Loucy (cell line): Measurements from ENCODE around the gene INSYN1.

Experiments
- H2AFZ ChIP-seq: fragments of 200-600 bp; sonication (generic); 2 replicates; pipeline ENCODE4 v1.6.0; 2016; ENCODE audit warnings: antibody characterized with exemption, mild to moderate bottlenecking, low read length, moderate library complexity
- H3F3A ChIP-seq: fragments of 200-600 bp; 2 replicates; pipeline ENCODE4 v1.6.0; 2016; ENCODE audit warnings: antibody characterized with exemption, low read depth, mild to moderate bottlenecking
- H3K27me3 ChIP-seq: fragments of 200-600 bp; sonication (generic); 2 replicates; pipeline ENCODE4 v1.6.1; 2014; ENCODE audit warnings: low read length, mild to moderate bottlenecking; ENCODE audit not compliant: insufficient read depth, poor library complexity, severe bottlenecking
- H3K36me3 ChIP-seq: fragments of 200-600 bp; sonication (generic); 2 replicates; pipeline ENCODE4 v1.6.1; 2016; ENCODE audit warnings: low read length; ENCODE audit not compliant: insufficient read depth
- H3K4me1 ChIP-seq: fragments of 200-600 bp; sonication (generic); 2 replicates; pipeline ENCODE4 v1.5.1; 2014; ENCODE audit warnings: low read length, mild to moderate bottlenecking; ENCODE audit not compliant: insufficient read depth, poor library complexity, severe bottlenecking
- H3K4me2 ChIP-seq: fragments of 200-600 bp; sonication (generic); 2 replicates; pipeline ENCODE4 v1.6.0; 2014; ENCODE audit warnings: antibody characterized with exemption, low read length, low read depth, mild to moderate bottlenecking; ENCODE audit not compliant: poor library complexity, severe bottlenecking
- H3K4me3 ChIP-seq: fragments of 200-600 bp; sonication (generic); 2 replicates; pipeline ENCODE4 v1.5.1; 2014; ENCODE audit warnings: low read length, mild to moderate bottlenecking, mixed read lengths; ENCODE audit not compliant: poor library complexity, severe bottlenecking
- H3K79me2 ChIP-seq: fragments of 200-600 bp; sonication (generic); 2 replicates; pipeline ENCODE4 v1.6.1; 2014; ENCODE audit warnings: low read length; ENCODE audit not compliant: insufficient read depth
- H3K9ac ChIP-seq: fragments of 200-600 bp; sonication (generic); 2 replicates; pipeline ENCODE4 v1.6.0; 2014; ENCODE audit warnings: mild to moderate bottlenecking, low read depth, low read length, moderate library complexity; ENCODE audit not compliant: poor library complexity, severe bottlenecking
- H3K9me2 ChIP-seq: fragments of 200-600 bp; sonication (generic); replicated peaks from 2 replicates; pipeline ENCODE4 v1.6.1; 2016; ENCODE audit warnings: low read depth, low read length, mixed read lengths
- H3K9me3 ChIP-seq: fragments of 200-600 bp; sonication (generic); 2 replicates; pipeline ENCODE4 v1.6.1; 2014; ENCODE audit warnings: mild to moderate bottlenecking, antibody characterized with exemption, low read length, low read depth; ENCODE audit not compliant: insufficient read depth
- H4K20me1 ChIP-seq: fragments of 200-600 bp; sonication (generic); 2 replicates; pipeline ENCODE4 v1.6.0; 2014; ENCODE audit warnings: antibody characterized with exemption, low read length, mild to moderate bottlenecking; ENCODE audit not compliant: insufficient read depth, poor library complexity, severe bottlenecking
- EZH2phosphoT487 ChIP-seq: fragments of 200-600 bp; IDR thresholded peaks from 2 replicates; pipeline ENCODE4 v1.6.1; 2018; ENCODE audit warnings: antibody characterized with exemption, mild to moderate bottlenecking, moderate library complexity, borderline replicate concordance
- TF ChIP-seq, protein P1 (sequence below): fragments of 200-600 bp; sonication (generic); conservative IDR thresholded peaks from 2 replicates; pipeline ENCODE4 v1.5.1; 2014; ENCODE audit warnings: mild to moderate bottlenecking, antibody characterized with exemption, low read length

Gene INSYN1

DNA sequence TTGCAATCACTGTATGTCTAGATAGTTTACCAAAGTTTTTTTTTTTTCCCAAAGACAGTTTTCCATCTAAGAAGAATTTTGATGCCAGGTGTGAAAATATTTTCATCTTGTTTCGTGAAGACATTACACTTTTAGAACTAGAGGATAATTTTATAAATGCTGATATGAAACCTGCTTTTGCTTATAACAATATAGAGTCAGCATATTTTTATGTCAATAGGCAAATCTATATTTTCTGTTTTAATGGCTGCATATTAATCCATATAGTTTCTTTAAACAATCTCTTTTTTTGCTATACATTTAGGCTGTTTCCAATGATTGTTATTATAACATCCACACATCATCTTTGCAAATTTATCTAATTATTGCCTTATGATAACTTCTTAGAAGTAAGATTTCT lies 12.6 kb upstream of the INSYN1 start:
- Histone ChIP-seq H3K4me3 (no peak overlapping the region), H3K36me3 (no peaks in the 10 kb centered on the region), H2AFZ (no peak overlapping the region), H3K9me3 (no peaks in the 10 kb centered on the region), H3K9ac (no peak overlapping the region), H3K79me2 (no peaks in the 10 kb centered on the region), H3K27me3 (no peaks in the 10 kb centered on the region), H4K20me1 (no peaks in the 10 kb centered on the region), H3K4me2 (no peak overlapping the region), H3K4me1 (no peaks in the 10 kb centered on the region), H3F3A (no peaks in the 10 kb centered on the region), H3K9me2 (no peaks in the 10 kb centered on the region)
- no peak for TF ChIP-seq EZH2phosphoT487

DNA sequence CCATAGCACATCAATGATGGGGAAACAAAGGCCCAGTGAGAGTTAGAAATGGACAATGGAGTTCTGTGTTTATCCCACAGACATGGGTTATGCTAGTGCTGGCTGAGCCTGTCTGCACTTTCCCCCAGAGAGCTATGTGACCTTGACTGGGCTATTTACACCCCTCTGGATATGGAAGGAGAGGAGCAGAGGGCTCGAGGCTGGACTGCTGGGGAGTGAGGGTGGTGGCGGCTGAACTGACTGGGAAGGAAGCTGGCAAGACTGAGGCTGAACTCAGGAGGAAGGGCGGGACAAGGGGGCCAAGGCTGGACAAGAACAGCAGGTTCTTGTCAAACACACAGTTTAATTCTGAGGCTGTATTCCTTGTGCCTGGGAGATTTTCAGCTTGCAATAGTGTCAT lies 10.8 kb upstream of the INSYN1 start:
- Histone ChIP-seq H3K4me3 (no peak overlapping the region), H3K9me3 (no peaks in the 10 kb centered on the region), H3K4me2 (no peak overlapping the region), H3K9me2 (no peaks in the 10 kb centered on the region), H3F3A (no peaks in the 10 kb centered on the region), H3K36me3 (no peaks in the 10 kb centered on the region), H4K20me1 (no peaks in the 10 kb centered on the region), H3K9ac (no peak overlapping the region), H2AFZ (no peak overlapping the region), H3K4me1 (no peaks in the 10 kb centered on the region), H3K27me3 (no peaks in the 10 kb centered on the region), H3K79me2 (no peaks in the 10 kb centered on the region)
- no peak for TF ChIP-seq EZH2phosphoT487
- TF ChIP-seq, protein P1, sequence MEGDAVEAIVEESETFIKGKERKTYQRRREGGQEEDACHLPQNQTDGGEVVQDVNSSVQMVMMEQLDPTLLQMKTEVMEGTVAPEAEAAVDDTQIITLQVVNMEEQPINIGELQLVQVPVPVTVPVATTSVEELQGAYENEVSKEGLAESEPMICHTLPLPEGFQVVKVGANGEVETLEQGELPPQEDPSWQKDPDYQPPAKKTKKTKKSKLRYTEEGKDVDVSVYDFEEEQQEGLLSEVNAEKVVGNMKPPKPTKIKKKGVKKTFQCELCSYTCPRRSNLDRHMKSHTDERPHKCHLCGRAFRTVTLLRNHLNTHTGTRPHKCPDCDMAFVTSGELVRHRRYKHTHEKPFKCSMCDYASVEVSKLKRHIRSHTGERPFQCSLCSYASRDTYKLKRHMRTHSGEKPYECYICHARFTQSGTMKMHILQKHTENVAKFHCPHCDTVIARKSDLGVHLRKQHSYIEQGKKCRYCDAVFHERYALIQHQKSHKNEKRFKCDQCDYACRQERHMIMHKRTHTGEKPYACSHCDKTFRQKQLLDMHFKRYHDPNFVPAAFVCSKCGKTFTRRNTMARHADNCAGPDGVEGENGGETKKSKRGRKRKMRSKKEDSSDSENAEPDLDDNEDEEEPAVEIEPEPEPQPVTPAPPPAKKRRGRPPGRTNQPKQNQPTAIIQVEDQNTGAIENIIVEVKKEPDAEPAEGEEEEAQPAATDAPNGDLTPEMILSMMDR = no peak

DNA sequence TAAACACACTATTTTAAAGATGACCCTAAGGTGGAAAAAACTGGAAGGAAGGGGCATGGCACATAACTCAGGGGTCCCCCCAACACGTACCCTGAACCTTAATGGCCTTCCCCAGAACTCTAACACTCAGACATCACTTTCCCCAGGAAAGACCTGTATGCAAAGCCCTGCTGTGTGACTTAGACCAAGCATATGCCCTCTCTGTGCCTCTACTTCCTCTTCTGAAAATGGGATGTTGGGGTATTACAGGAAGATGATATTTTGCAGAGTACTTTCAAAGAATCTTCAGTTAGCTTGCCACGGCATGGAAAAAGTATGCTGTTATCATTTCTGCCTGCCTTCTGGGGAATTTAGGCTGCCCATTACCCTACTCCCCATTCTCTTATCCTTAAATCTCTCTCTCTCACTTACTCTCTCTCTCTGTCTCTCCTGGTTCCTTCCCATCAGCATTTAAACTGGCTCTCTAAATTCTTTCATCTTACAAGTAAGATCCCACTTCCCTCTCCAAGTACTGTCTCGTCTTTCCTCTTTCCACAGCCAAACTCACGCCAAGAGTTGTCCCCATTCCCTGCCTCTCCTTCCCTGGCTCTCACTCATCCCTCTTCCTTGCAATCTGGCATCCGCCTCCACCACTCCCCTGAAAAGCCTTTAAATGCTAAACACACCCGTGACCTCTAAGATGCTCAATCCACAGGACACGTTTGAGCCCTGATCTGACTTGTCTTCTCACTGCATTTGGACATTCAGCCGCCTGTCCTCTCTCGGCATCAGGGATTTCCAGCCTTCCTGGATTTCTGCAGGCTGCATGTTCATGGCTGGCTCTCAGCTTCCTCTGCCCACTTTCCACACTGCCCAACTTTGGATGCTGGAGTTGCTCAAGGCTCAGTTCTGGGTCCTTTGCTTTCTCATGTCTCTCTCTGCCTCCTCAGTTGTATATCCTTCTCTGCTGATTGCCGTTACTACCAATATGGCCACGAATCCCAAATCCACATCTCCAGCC lies 7.5 kb upstream of the INSYN1 start:
- Histone ChIP-seq H4K20me1 (no peaks in the 10 kb centered on the region), H3K9me2 (no peaks in the 10 kb centered on the region), H3F3A (no peaks in the 10 kb centered on the region), H3K36me3 (no peaks in the 10 kb centered on the region), H3K4me2 (no peak overlapping the region), H3K4me1 (no peaks in the 10 kb centered on the region), H3K27me3 (no peaks in the 10 kb centered on the region), H3K9me3 (no peaks in the 10 kb centered on the region), H2AFZ (no peak overlapping the region), H3K4me3 (no peak overlapping the region), H3K79me2 (no peaks in the 10 kb centered on the region), H3K9ac (no peak overlapping the region)
- no peak for TF ChIP-seq EZH2phosphoT487
- TF ChIP-seq, protein P1 = no peak
